Measurements from ENCODE around the gene PTCH2. TPM values are rescaled to one million over a fixed set of nuclear protein-coding genes. Genes with fewer than 3 reads are reported as not detected.

PTCH2 gene
- total RNA-seq, 1 donor from 2014 or later, result 1.7 TPM

DNA sequence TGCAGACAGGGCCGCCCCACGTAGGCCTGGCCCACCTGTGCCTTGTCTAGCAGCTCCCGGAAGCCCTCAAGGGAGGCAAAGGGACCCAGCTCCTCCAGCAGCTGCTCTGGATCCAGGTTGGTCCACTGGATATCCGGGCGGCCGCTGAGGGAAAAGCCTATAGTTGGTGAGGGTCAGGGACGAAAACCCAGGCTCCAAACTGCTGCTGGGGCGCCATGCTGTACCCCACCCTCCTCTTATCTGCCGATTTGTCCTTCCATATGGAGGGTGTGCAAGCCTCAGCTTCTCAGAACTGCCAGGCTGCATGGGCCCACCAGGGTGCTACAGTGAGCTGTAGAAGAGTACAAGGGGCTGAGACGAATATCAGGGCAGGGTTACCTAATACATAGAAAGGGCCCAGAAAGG lies 12.2 kb downstream of the PTCH2 start:
- no peak overlapping the region for H3K27ac Mint-ChIP-seq
- TF ChIP-seq CTCF (IDR thresholded peaks at IDR 0.05; ENCODE audit: unreplicated experiment), result no peak
- H3K27me3 Mint-ChIP-seq (ENCODE audit: low read depth), result no peaks in the 10 kb centered on the region
- DNase-seq (ENCODE audit: low spot score in 2 of 2, unreplicated experiment in 2 of 2), result no peak
- no peak overlapping the region for H3K4me3 Mint-ChIP-seq
- H3K36me3 Mint-ChIP-seq, result no peaks in the 10 kb centered on the region
- peaks cover 20% of the 10 kb centered on the region for H3K4me1 Mint-ChIP-seq
- H3K9me3 Mint-ChIP-seq, result no peaks in the 10 kb centered on the region

DNA sequence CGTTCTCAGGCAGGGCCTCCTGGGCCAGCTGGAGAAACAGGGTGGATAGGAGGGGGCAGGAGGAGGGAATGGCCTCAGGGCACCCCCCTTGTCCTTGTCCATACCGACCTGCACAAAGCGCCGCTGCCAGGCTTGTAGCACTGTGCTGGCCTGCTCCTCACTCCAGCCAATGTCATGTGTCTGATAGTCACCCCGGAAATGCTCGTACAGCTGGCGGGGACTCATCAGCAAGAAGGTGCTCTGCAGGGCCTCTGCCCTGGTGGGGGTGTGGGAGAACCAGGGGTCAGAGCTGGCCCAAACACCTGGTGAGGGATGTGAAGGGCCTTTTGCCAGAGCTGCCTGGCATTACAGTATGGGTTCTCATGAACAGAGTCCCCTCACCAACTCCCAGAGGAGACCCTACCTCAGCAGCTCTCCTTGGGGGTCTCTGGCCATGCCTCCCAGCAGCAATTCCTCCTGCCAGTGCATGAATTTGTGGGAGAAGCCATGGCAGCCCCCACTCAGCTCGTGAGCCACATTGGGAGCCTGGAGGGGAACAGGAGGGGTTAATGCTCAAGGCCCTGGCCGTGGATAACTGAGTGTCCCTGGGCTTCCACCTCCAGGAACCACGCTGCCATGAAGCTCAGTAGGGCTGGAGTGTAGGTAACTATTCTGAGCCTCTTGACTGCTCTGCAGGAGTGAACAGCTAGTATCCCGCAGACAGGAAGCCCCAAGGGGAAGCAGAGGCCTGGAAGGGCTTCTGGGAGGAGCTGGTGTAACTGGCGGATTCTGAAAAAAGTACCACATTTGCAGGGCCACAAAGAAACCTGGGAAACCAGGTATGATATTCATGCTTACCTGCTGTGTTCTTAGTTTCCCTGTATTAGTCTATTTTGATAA lies 13.3 kb downstream of the PTCH2 start:
- Mint-ChIP-seq H3K4me3 (no peak overlapping the region), H3K27me3 (ENCODE audit: low read depth) (no peaks in the 10 kb centered on the region), H3K27ac (no peak overlapping the region), H3K36me3 (no peaks in the 10 kb centered on the region), H3K9me3 (no peaks in the 10 kb centered on the region), H3K4me1 (peaks cover 19% of the 10 kb centered on the region)
- no peak for TF ChIP-seq CTCF (IDR thresholded peaks at IDR 0.05; ENCODE audit: unreplicated experiment)
- no peak for DNase-seq (ENCODE audit: low spot score in 2 of 2, unreplicated experiment in 2 of 2)

DNA sequence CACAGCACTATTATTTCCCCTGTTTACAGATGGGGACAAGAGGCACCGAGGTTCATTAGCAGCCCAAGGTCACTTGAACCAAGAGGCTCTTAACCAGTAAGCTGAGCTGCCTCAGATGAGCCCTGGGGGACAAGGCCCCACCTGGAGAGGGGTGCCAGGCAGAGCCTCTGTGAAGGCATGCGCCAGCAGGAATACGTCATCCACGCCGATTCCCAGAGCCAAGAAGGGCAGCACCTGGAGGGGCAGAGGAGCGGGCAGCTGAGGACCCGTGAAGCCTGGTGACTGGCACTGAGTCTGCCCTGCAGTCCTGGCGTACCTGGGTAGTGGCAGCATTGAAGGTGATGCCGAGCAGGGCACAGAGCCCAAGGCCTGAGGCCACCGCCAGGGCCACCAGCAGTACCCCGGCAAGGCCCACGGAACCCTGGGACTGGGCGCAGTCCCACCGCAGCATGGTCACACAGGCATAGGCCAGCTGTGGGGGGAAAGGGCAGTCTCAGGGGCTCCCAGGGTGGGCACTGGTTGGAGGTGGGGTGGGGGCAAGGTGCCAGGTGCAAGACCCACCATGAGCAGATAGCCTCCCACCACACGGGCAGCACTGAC lies 14.1 kb downstream of the PTCH2 start:
- H3K27me3 Mint-ChIP-seq (ENCODE audit: low read depth), result no peaks in the 10 kb centered on the region
- H3K36me3 Mint-ChIP-seq, result no peaks in the 10 kb centered on the region
- H3K27ac Mint-ChIP-seq, result no peak overlapping the region
- no peak for TF ChIP-seq CTCF (IDR thresholded peaks at IDR 0.05; ENCODE audit: unreplicated experiment)
- H3K4me3 Mint-ChIP-seq, result no peak overlapping the region
- H3K9me3 Mint-ChIP-seq, result no peaks in the 10 kb centered on the region
- no peak for DNase-seq (ENCODE audit: low spot score in 2 of 2, unreplicated experiment in 2 of 2)
- peaks cover 19% of the 10 kb centered on the region for H3K4me1 Mint-ChIP-seq

DNA sequence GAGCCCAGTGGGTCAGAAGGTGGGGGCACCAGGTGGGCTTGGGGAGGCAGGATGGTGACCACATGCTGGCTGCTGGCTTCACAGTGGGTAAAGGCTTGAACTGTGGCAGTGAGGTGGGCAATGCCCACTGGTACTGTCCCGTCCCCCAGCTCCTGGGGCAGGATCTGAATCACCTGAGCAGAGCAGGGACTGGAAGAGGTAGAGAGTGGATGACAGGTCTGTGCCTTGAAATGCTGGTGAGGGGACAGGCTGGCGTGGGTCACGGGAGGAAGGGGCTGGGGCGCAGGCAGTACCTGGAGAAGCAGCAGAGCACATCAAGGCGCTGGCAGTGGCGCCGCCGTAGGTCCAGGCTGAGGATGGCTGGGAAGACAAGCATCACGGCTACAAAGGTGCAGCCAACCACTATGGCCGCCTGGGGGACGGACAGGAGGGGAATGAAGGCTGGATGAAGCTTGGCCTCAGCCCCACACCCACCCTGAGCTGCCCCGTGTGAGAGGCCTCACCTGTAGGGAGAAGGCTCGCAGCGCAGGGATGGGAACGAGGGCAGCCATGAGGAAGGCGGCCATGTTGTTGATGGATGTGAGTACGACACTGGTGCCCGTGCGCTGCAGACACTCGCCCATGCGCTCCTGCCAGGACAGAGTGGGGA lies 14.9 kb downstream of the PTCH2 start:
- H3K4me1 Mint-ChIP-seq, result peaks cover 19% of the 10 kb centered on the region

More for the DNA sequence above, 14.9 kb downstream of the PTCH2 start:
- H3K27ac Mint-ChIP-seq, result no peak overlapping the region
- no peak overlapping the region for H3K4me3 Mint-ChIP-seq
- no peaks in the 10 kb centered on the region for H3K27me3 Mint-ChIP-seq (ENCODE audit: low read depth)
- no peak for DNase-seq (ENCODE audit: low spot score in 2 of 2, unreplicated experiment in 2 of 2)
- TF ChIP-seq CTCF (IDR thresholded peaks at IDR 0.05; ENCODE audit: unreplicated experiment), result no peak
- no peaks in the 10 kb centered on the region for H3K36me3 Mint-ChIP-seq
- H3K9me3 Mint-ChIP-seq, result no peaks in the 10 kb centered on the region

Measured in mesothelial cell of epicardium (in vitro differentiated cells).